ENCODE data around the gene PLPP3.

The PLPP3 gene

DNA sequence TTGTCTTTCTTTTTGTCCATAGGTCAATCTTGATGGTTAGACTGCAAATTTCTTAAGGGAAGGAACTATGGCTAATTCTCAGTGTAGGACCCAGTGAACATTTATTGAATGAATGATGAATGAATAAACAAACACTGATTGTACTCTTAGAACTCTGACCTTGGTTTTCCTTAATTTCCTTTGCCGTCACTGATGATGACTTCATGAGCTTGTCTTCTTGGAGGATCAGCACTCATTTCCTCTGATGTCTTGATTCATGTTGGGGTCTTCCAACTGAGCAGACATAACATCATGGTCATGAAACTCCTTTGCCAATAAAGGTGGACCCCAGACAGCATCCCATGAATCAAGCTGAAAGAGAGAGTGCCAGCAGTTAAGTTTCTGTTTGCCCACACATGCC, 96.3 kb downstream of the PLPP3 start:
- DNase-seq (ENCODE audit: insufficient read length): no peak
- no peak for FAIRE-seq
- TF ChIP-seq TAF1 (IDR thresholded peaks at IDR 0.05; ENCODE audit: borderline replicate concordance, low read depth, low read length) (no peak), POLR2A (IDR thresholded peaks at IDR 0.05; ENCODE audit: low read depth, low read length) (no peak), POLR2AphosphoS5 (IDR thresholded peaks at IDR 0.05; ENCODE audit: low read depth, low read length) (no peak)

DNA sequence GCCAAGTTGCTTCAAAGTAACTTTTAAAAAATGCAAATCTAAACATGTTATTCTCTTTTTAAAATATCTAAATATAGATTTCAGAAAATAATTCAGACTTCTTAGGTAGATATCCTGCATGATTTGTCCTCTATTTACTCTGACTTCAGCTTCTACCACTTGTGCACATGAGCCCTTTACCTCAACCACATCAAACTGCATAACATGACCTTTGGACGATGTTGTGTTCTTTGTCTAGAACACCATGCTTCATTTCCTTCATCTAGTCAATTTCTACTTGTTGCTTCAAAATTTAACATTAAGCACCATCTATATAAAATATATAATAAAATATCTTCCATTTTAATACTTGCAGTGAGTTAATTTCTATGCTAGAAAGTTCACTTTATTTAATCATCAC, 96.9 kb downstream of the PLPP3 start:
- no peak for DNase-seq (ENCODE audit: insufficient read length)
- no peak for TF ChIP-seq POLR2AphosphoS5 (IDR thresholded peaks at IDR 0.05; ENCODE audit: low read depth, low read length)
- no peak for FAIRE-seq

DNA sequence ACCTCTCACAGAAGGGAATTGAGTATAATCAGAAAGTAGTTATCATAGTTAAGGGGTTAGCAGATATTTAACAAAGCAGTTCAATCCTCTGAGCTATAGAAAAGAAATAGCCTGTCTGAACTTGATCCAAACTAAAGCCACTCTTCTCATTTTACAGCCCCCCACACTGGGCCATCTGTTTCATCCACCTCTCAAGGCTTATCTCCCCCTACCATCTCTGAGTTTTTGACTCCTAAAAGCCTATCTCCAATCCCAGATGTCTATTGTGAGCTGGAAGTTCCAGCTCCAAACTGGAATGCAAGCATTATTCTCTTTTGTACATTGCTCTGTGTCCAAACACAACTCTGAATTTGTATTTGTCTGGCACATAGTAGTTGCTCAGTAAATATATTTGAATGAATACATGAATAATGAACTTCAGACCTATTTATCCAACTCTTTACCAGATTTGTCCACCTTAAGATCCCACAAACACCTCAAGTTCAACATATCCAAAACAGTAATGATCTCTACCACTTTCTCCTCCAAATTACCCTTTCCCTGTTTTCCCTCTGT, 98.1 kb downstream of the PLPP3 start:
- TF ChIP-seq TAF1 (IDR thresholded peaks at IDR 0.05; ENCODE audit: borderline replicate concordance, low read depth, low read length) (no peak), POLR2AphosphoS5 (IDR thresholded peaks at IDR 0.05; ENCODE audit: low read depth, low read length) (no peak), POLR2A (IDR thresholded peaks at IDR 0.05; ENCODE audit: low read depth, low read length) (no peak)
- no peak for DNase-seq (ENCODE audit: insufficient read length)

DNA sequence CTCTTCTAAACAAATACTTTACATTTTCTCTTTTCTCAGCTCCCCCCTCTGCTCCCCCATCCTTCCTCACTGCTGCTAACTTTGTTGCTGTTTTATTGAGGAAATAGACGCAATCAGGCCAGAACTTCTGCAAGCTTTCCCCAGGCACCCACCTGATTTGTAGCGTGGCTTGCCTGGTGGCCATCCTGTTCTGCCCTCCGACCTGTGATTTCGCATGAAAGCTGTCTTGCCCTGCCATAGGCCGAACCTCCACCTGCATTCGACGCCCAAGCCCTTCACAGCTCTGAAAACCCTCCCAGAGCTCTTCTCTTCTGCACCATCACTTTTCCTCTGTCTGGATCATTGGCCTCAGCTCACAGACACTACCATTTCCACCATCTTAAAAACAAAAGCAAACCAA, 100.6 kb downstream of the PLPP3 start:
- TF ChIP-seq POLR2AphosphoS5 (IDR thresholded peaks at IDR 0.05; ENCODE audit: low read depth, low read length) (no peak), TAF1 (IDR thresholded peaks at IDR 0.05; ENCODE audit: borderline replicate concordance, low read depth, low read length) (no peak), POLR2A (IDR thresholded peaks at IDR 0.05; ENCODE audit: low read depth, low read length) (no peak)
- no peak for FAIRE-seq

More for the DNA sequence above, 98.1 kb downstream of the PLPP3 start:
- FAIRE-seq: no peak

DNA sequence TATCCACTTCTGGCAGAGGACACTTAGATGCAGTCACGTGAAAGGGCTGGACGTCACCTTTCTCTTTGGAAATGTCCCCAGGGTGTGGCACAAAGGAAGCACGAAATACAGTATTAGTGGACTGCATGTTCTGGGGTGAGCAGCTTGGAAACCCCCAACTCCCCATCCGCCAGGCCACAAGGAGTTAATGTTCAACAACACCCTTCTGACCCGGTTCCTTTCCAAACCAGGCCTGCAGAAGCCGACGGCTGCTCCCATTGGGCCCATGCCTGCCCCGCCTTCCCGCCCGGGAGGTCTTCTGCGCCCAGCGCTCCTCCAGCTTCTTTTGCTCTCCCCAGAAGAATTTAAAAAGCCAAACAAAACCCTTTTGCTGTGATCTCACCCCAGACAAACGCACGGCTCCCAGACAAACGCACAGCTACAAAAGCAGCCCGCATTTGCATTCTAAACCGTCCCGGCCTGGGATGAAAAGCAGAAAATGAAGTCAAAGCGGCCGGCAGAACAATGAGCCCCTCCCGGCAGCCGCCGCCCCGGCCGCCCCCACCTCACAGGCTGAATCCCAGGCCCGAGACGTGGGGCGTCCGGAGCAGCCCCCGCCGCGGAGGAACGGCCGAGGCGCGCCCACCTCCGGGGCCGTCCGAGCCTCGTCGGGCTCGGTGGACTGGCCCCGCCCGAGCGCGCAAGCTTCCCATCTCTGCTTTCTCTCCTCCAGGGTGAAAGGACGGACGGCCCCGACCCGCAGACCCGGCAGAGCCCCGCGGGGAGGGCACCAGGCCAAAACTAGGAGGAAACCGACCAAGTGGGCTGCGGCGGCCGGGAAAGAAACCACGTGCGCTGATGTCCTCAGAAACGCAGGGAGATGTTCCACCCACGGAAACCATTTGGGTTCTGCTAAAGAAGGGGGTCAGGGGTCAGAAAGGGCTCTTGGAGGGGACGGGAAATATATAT, 101.9 kb downstream of the PLPP3 start:
- no peak for TF ChIP-seq TAF1 (IDR thresholded peaks at IDR 0.05; ENCODE audit: borderline replicate concordance, low read depth, low read length)
- no peak for TF ChIP-seq POLR2A (IDR thresholded peaks at IDR 0.05; ENCODE audit: low read depth, low read length)
- no peak for TF ChIP-seq POLR2AphosphoS5 (IDR thresholded peaks at IDR 0.05; ENCODE audit: low read depth, low read length)
- FAIRE-seq (no peak), DNase-seq (ENCODE audit: insufficient read length) (no peak)

More for the DNA sequence above, 100.6 kb downstream of the PLPP3 start:
- no peak for DNase-seq (ENCODE audit: insufficient read length)

DNA sequence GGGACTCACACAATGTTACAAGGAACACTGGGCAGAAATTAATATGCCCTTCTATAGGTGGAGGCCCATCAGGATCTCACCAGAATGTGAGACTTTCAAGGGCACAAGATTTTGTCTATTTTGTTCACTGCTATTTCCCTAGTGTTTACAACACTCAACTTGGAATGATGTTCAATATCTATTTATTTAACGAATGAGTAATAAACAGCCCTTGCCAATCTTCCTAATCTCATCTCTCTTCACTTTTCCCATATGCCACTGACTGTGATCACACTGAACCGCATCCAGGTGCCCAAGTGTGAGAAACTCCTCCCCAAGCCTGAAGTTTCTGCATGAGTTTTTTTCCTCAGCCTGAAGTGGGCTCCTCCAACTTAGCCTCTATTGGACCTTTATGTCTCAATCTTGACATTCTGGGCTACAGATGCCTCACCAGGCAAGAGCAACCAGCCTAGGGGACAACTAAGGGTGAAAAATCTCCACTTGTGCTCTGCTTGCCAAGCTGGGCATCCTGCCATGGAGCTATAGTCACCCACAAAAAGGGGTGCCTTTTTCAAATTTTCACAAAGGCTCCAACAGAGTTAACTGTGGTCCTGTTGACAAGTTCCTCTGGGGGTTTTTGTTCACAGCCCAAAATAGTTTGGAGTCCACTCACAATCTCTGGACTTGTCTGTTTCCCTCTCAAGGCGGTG, 105.6 kb downstream of the PLPP3 start:
- no peak for FAIRE-seq

DNA sequence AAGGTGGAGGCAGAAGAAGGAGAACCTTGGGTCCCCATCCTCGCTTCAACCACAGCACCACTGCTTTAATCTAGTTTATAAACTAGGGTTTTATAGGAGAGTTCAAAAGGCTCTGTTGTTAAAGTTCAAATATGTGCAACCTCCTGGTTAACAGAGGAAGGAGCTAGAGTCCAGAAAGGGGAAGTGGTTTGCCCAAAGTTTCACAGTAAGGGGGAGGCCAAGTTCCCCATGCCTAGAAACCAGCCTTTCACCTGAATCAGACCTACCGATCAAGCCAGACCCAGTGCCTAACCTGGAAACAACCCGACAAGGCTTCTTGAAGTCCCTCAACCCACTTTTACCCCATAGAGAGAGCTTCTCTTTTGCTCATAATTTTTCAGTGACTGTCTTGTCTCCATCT, 106.5 kb downstream of the PLPP3 start:
- TF ChIP-seq POLR2AphosphoS5 (IDR thresholded peaks at IDR 0.05; ENCODE audit: low read depth, low read length) (no peak), POLR2A (IDR thresholded peaks at IDR 0.05; ENCODE audit: low read depth, low read length) (no peak), TAF1 (IDR thresholded peaks at IDR 0.05; ENCODE audit: borderline replicate concordance, low read depth, low read length) (no peak)
- FAIRE-seq (peak; percentile 82), DNase-seq (ENCODE audit: insufficient read length) (peak; percentile 41)

More for the DNA sequence above, 105.6 kb downstream of the PLPP3 start:
- TF ChIP-seq POLR2A (IDR thresholded peaks at IDR 0.05; ENCODE audit: low read depth, low read length): no peak
- no peak for TF ChIP-seq TAF1 (IDR thresholded peaks at IDR 0.05; ENCODE audit: borderline replicate concordance, low read depth, low read length)
- TF ChIP-seq POLR2AphosphoS5 (IDR thresholded peaks at IDR 0.05; ENCODE audit: low read depth, low read length): no peak
- DNase-seq (ENCODE audit: insufficient read length): no peak

DNA sequence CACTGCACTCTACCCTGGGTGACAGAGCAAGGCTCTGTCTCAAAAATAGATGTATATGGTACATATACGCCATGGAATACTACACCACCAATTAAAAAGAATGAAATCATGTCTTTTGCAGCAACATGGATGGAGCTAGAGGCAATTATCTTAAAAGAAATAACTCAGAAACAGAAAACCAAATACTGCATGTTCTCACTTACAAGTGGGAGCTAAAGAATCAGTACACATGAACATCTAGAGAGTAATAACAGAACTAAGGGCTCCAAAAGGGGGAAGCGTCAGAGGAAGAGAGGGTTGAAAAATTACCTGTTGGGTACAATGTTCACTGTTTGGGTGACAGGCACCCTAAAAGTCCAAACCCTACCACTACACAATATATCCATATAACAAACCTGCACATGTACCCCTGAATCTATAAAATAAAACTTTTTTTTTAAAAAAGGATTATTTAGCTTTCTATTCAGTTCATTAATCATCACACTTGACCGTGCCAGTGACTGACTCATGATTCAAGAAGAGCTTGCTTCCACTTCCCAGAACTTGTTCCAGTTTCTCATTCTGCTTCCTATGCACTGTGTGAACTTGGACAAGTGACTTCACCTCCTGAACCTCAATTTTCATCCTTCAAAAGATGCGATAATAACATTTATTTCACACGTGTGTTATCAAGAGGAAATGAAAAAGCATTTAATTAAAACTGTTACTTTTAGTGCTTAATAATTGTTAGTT, 109.6 kb downstream of the PLPP3 start:
- FAIRE-seq (no peak), DNase-seq (ENCODE audit: insufficient read length) (no peak)
- no peak for TF ChIP-seq POLR2AphosphoS5 (IDR thresholded peaks at IDR 0.05; ENCODE audit: low read depth, low read length)
- TF ChIP-seq TAF1 (IDR thresholded peaks at IDR 0.05; ENCODE audit: borderline replicate concordance, low read depth, low read length): no peak

DNA sequence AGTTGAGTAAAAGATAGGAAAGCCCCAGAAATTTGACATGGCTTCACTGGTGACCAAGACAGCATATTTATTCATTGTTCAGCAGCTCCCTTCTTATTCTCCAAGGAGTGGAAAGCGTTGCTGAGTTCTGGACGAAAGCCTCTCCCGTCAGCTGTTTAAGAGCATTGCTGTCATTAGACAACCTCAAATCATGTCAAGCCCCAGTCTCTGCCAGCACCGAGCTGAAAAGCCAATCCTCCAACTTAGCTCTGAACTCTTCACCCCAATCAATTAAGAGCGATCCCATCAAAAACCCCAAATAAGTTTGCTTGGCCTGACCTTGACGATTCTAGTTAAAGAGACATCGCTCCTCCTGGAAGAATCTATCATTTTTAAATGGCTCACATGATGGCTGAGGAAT, 110.8 kb downstream of the PLPP3 start:
- FAIRE-seq: no peak
- TF ChIP-seq POLR2A (IDR thresholded peaks at IDR 0.05; ENCODE audit: low read depth, low read length): no peak

DNA sequence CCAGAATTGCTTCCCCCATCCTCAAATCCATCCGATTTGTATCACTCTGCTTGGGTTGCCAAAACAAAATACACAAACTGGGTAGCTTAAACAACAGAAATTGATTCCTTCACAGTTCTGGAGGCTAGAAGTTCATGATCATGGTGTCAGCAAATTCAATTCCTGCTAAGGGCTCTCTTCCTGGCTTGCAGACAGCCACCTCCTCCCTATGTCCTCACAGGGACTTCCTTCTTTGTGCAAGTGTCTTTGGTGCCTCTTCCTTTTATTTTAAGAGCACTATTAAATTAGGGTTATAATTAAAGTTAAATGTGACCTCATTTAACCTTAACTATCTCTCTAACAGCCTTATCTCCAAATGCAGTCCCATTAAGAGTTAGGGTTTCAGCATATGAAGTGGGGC, 112.8 kb downstream of the PLPP3 start:
- FAIRE-seq (no peak), DNase-seq (ENCODE audit: insufficient read length) (no peak)
- TF ChIP-seq TAF1 (IDR thresholded peaks at IDR 0.05; ENCODE audit: borderline replicate concordance, low read depth, low read length): no peak
- TF ChIP-seq POLR2AphosphoS5 (IDR thresholded peaks at IDR 0.05; ENCODE audit: low read depth, low read length): no peak
- no peak for TF ChIP-seq POLR2A (IDR thresholded peaks at IDR 0.05; ENCODE audit: low read depth, low read length)

More for the DNA sequence above, 110.8 kb downstream of the PLPP3 start:
- DNase-seq (ENCODE audit: insufficient read length): no peak

DNA sequence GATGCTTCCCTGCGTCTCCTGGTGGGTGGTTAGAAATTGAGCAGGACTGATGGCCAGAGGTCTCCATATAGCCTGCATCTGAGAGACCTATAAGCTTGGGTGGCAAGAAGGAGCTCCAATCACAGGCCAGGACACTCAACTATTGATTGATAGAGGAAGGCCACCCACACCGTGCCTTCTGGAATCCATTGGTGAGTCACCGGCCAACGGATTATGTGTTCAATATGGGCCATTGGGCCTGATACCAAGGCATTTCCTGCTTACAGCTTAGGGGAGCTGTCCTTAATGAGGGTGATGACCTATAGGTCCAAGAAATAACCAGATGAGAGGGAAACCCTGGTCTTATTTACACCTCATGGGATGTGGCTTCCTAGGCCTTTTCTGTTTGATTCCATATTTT, 115.1 kb downstream of the PLPP3 start:
- no peak for DNase-seq (ENCODE audit: insufficient read length)
- no peak for TF ChIP-seq TAF1 (IDR thresholded peaks at IDR 0.05; ENCODE audit: borderline replicate concordance, low read depth, low read length)
- no peak for TF ChIP-seq POLR2AphosphoS5 (IDR thresholded peaks at IDR 0.05; ENCODE audit: low read depth, low read length)
- TF ChIP-seq POLR2A (IDR thresholded peaks at IDR 0.05; ENCODE audit: low read depth, low read length): no peak
- FAIRE-seq: no peak

Measured in GM12892 (cell line).